HEK293T (cell line): ENCODE results near the gene MMP20.

Source experiments
- CTCF ChIA-PET: fragments of 350-600 bp; formaldehyde crosslinking; extraction: SDS; loops from one replicate; lab custom pipeline; 2021; ENCODE audit warnings: antibody characterized with exemption, inconsistent platforms; lab: Yijun Ruan, JAX
- POLR2A ChIA-PET: fragments of 350-600 bp; formaldehyde crosslinking; extraction: SDS; loops from one replicate; lab custom pipeline; 2020; ENCODE audit warnings: antibody characterized with exemption, inconsistent platforms; lab: Yijun Ruan, JAX
- DNase-seq: peaks from one replicate; pipeline ENCODE4 v3.0.0; 2012; ENCODE audit warnings: mixed read lengths; ENCODE audit errors: extremely low spot score
- ARNT ChIP-seq: fragments of 450-650 bp; IDR thresholded peaks from 2 replicates; pipeline ENCODE4 v1.6.1; 2017; ENCODE audit warnings: mild to moderate bottlenecking
- BHLHE40 ChIP-seq: fragments of 450-650 bp; IDR thresholded peaks from 2 replicates; pipeline ENCODE4 v1.6.1; 2016; ENCODE audit warnings: mild to moderate bottlenecking, moderate library complexity, borderline replicate concordance
- CTBP1 ChIP-seq: fragments of 450-650 bp; IDR thresholded peaks from 2 replicates; pipeline ENCODE4 v1.6.1; 2016; ENCODE audit warnings: borderline replicate concordance
- ELF4 ChIP-seq: fragments of 450-650 bp; IDR thresholded peaks from 2 replicates; pipeline ENCODE4 v1.6.1; 2017; ENCODE audit warnings: antibody characterized with exemption
- FOXA1 ChIP-seq: fragments of 450-650 bp; IDR thresholded peaks from 2 replicates; pipeline ENCODE4 v1.6.1; 2016; ENCODE audit warnings: mild to moderate bottlenecking
- FOXK2 ChIP-seq: fragments of 450-650 bp; IDR thresholded peaks from 2 replicates; pipeline ENCODE4 v1.6.1; 2016; ENCODE audit warnings: mild to moderate bottlenecking
- FOXM1 ChIP-seq: fragments of 450-650 bp; IDR thresholded peaks from 2 replicates; pipeline ENCODE4 v1.6.1; 2017; ENCODE audit warnings: mild to moderate bottlenecking, borderline replicate concordance
- HDGF ChIP-seq: fragments of 450-650 bp; IDR thresholded peaks from 2 replicates; pipeline ENCODE4 v1.6.1; 2017; ENCODE audit warnings: antibody characterized with exemption, borderline replicate concordance
- L3MBTL2 ChIP-seq: fragments of 450-650 bp; conservative IDR thresholded peaks from 2 replicates; pipeline ENCODE4 v1.6.1; 2016; ENCODE audit warnings: mild to moderate bottlenecking
- LEF1 ChIP-seq: fragments of 450-650 bp; IDR thresholded peaks from 2 replicates; pipeline ENCODE4 v1.6.1; 2017; ENCODE audit warnings: mild to moderate bottlenecking, borderline replicate concordance
- NFRKB ChIP-seq: fragments of 450-650 bp; IDR thresholded peaks from 2 replicates; pipeline ENCODE4 v1.6.1; 2016; ENCODE audit warnings: mild to moderate bottlenecking, moderate library complexity
- PKNOX1 ChIP-seq: fragments of 450-650 bp; IDR thresholded peaks from 2 replicates; pipeline ENCODE4 v1.6.1; 2016
- SP1 ChIP-seq: fragments of 450-650 bp; IDR thresholded peaks from 2 replicates; pipeline ENCODE4 v1.6.1; 2017
- SUZ12 ChIP-seq: fragments of 450-650 bp; IDR thresholded peaks from 2 replicates; pipeline ENCODE4 v1.6.1; 2016; ENCODE audit warnings: mild to moderate bottlenecking
- TARDBP ChIP-seq: fragments of 450-650 bp; IDR thresholded peaks from 2 replicates; pipeline ENCODE4 v1.6.1; 2016
- ZNF384 ChIP-seq: fragments of 450-650 bp; IDR thresholded peaks from 2 replicates; pipeline ENCODE4 v1.6.1; 2016

MMP20 gene

DNA sequence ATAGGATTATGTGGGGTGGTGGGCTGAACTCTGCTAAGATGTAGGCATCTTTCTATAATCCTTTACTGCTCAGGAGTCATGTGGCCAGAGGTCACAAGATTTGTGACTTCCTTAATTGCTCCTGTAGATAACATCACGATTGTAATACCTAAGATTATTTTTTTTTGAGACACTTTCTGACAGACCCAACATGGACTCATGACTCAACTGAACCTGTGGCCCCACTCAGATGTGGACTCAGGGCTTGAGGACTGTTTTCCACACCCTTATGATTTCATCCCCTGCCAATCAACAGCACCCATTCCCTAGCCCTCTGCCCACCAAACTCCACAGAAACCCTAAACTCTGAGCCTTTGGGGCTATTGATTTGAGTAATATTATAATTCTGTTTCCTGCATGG lies 59.0 kb downstream of the MMP20 start:
- POLR2A ChIA-PET: no interaction called here
- CTCF ChIA-PET: no interaction called here
- no peak for DNase-seq
- no peak for TF ChIP-seq BHLHE40

GRCh38 chr11:102564110-102564509 lies 61.0 kb downstream of the MMP20 start:
- DNase-seq: no peak
- TF ChIP-seq LEF1: no peak
- no peak for TF ChIP-seq L3MBTL2
- TF ChIP-seq FOXA1: no peak
- no peak for TF ChIP-seq FOXK2
- no peak for TF ChIP-seq SUZ12
- ChIA-PET CTCF (no interaction called here), POLR2A (no interaction called here)

- ChIA-PET POLR2A (no interaction called here), CTCF (no interaction called here)
- no peak for TF ChIP-seq FOXA1
- TF ChIP-seq NFRKB: no peak
- TF ChIP-seq TARDBP: no peak
- TF ChIP-seq L3MBTL2: no peak
- no peak for TF ChIP-seq ELF4
- no peak for TF ChIP-seq BHLHE40
- TF ChIP-seq ARNT: no peak
- no peak for TF ChIP-seq LEF1
- TF ChIP-seq ZNF384: no peak
- no peak for TF ChIP-seq HDGF
- no peak for TF ChIP-seq FOXM1
- DNase-seq: no peak
Observed at GRCh38 chr11:102561636-102562035, 63.5 kb downstream of the MMP20 start.

- DNase-seq: no peak
- ChIA-PET CTCF (no interaction called here), POLR2A (no interaction called here)
- TF ChIP-seq LEF1 (no peak), CTBP1 (no peak), ELF4 (no peak), SP1 (no peak), FOXK2 (no peak), FOXM1 (no peak), SUZ12 (no peak), BHLHE40 (no peak), TARDBP (no peak), HDGF (no peak), L3MBTL2 (no peak), FOXA1 (no peak), ARNT (no peak), NFRKB (no peak), ZNF384 (no peak), PKNOX1 (no peak)
Observed at GRCh38 chr11:102560555-102561011, 64.5 kb downstream of the MMP20 start.

GRCh38 chr11:102559839-102560238 lies 65.3 kb downstream of the MMP20 start:
- no peak for TF ChIP-seq ZNF384
- TF ChIP-seq LEF1: no peak
- TF ChIP-seq HDGF: no peak
- TF ChIP-seq FOXM1: no peak
- no peak for TF ChIP-seq L3MBTL2
- no peak for TF ChIP-seq BHLHE40
- no peak for TF ChIP-seq TARDBP
- no peak for TF ChIP-seq CTBP1
- no peak for TF ChIP-seq ARNT
- no peak for TF ChIP-seq SUZ12
- TF ChIP-seq FOXA1: no peak
- no peak for TF ChIP-seq PKNOX1
- TF ChIP-seq FOXK2: no peak
- TF ChIP-seq NFRKB: no peak
- no peak for TF ChIP-seq SP1
- no peak for TF ChIP-seq ELF4
- ChIA-PET POLR2A (no interaction called here), CTCF (no interaction called here)
- no peak for DNase-seq

DNA sequence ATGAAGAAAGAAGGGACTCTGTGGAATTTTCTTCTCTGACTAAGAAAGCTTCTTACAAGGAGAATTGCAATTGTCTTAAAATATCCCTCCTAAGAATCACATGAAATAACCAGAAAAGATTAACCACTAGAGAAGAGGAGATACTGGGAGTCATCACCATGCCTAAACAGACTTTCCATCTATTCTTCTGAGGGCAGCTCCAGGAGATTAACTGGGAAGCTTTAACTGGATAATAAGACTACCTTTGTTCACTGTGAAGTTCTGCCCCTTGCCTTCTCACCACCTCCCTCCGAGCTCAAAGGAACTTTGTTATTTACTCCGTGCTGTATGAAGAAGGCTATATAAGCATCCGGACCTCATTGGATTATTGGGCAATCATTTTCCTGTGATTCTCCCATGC lies 70.0 kb downstream of the MMP20 start:
- DNase-seq: no peak
- ChIA-PET CTCF (interaction anchor here (0.6 kb wide), 1 partner anchor 267 kb away, joined by 3 read pairs; no protein-coding TSS in a partner anchor), POLR2A (no interaction called here)
- TF ChIP-seq ZNF384: no peak
- no peak for TF ChIP-seq SUZ12
- TF ChIP-seq FOXM1: no peak
- no peak for TF ChIP-seq CTBP1
- no peak for TF ChIP-seq FOXA1
- TF ChIP-seq TARDBP: no peak
- TF ChIP-seq ARNT: no peak
- no peak for TF ChIP-seq SP1
- no peak for TF ChIP-seq LEF1
- no peak for TF ChIP-seq ELF4
- TF ChIP-seq FOXK2: no peak
- no peak for TF ChIP-seq HDGF
- no peak for TF ChIP-seq PKNOX1
- no peak for TF ChIP-seq NFRKB
- TF ChIP-seq L3MBTL2: no peak
- TF ChIP-seq BHLHE40: no peak
